ENCODE results near the gene ZNF146.
A peak's percentile ranks its signal among the peaks of the same experiment; 100 is the strongest.
"Not testable (repeated sequence)": the region's sequence is repeated elsewhere in the genome, so short reads cannot be mapped to it uniquely, and the experiment has no call there.

The ZNF146 gene

GRCh38 chr19:36214386-36215275, at the start of gene ZNF146, which contains the start of gene ZNF565:
ZNF146 (plus strand) TSS chr19:36215106; CDS start chr19:36236441, 21,335 bp downstream.
ZNF565 (minus strand) TSS chr19:36214665; CDS start chr19:36201985, 12,680 bp downstream.
- DNase-seq: peak; percentile 100

GRCh38 chr19:36169084-36169760, 45.7 kb upstream of the ZNF146 start:
- peak; percentile 65 for DNase-seq

GRCh38 chr19:36172852-36173251, 42.1 kb upstream of the ZNF146 start:
- DNase-seq: no peak

- DNase-seq: not testable (repeated sequence)
Observed at GRCh38 chr19:36173846-36174245, 41.1 kb upstream of the ZNF146 start.

GRCh38 chr19:36179077-36179476, 35.8 kb upstream of the ZNF146 start:
- not testable (repeated sequence) for DNase-seq

GRCh38 chr19:36182612-36183244, 32.2 kb upstream of the ZNF146 start:
- no peak for DNase-seq

- no peak for DNase-seq
Observed at GRCh38 chr19:36183245-36183628, 31.7 kb upstream of the ZNF146 start.

- not testable (repeated sequence) for DNase-seq
Observed at GRCh38 chr19:36186722-36187121, 28.2 kb upstream of the ZNF146 start.

- no peak for DNase-seq
Observed at GRCh38 chr19:36196249-36196648, 18.7 kb upstream of the ZNF146 start.

- DNase-seq: no peak
Observed at GRCh38 chr19:36198119-36198518, 16.8 kb upstream of the ZNF146 start.

GRCh38 chr19:36201684-36202083, 13.2 kb upstream of the ZNF146 start:
- DNase-seq: no peak

- DNase-seq: no peak
Observed at GRCh38 chr19:36203293-36203692, 11.6 kb upstream of the ZNF146 start.

- DNase-seq: no peak
Observed at GRCh38 chr19:36207605-36208252, 7.2 kb upstream of the ZNF146 start.

GRCh38 chr19:36209372-36209771, 5.5 kb upstream of the ZNF146 start:
- DNase-seq: no peak

- no peak for DNase-seq
Observed at GRCh38 chr19:36210497-36210896, 4.4 kb upstream of the ZNF146 start.

- DNase-seq: no peak
Observed at GRCh38 chr19:36212895-36213294, 2.0 kb upstream of the ZNF146 start.

GRCh38 chr19:36215276-36216123, 594 bp downstream of the ZNF146 start:
- peak; percentile 34 for DNase-seq

GRCh38 chr19:36221474-36221873, 6.6 kb downstream of the ZNF146 start:
- DNase-seq: no peak

GRCh38 chr19:36222503-36222902, 7.6 kb downstream of the ZNF146 start:
- no peak for DNase-seq

- no peak for DNase-seq
Observed at GRCh38 chr19:36225219-36225892, 10.4 kb downstream of the ZNF146 start.

GRCh38 chr19:36233626-36234025, 18.7 kb downstream of the ZNF146 start:
- DNase-seq: not testable (repeated sequence)

All from NCI-H69 (cell line).